ENCODE data around the gene RANBP17.

The RANBP17 gene

GRCh38 chr5:171283753-171284152, 421.9 kb downstream of the RANBP17 start:
- no peak overlapping the region for H3K27ac ChIP-seq (replicated peaks)
- TF ChIP-seq SPI1 (IDR thresholded peaks at IDR 0.05; ENCODE audit: borderline replicate concordance, low read depth) (no peak), POLR2AphosphoS5 (IDR thresholded peaks at IDR 0.05; ENCODE audit: low read depth) (no peak), GABPA (IDR thresholded peaks at IDR 0.05; ENCODE audit: low read depth) (no peak), REST (IDR thresholded peaks at IDR 0.05; ENCODE audit: insufficient replicate concordance, low read depth) (no peak)
- TF ChIP-seq, protein P1, sequence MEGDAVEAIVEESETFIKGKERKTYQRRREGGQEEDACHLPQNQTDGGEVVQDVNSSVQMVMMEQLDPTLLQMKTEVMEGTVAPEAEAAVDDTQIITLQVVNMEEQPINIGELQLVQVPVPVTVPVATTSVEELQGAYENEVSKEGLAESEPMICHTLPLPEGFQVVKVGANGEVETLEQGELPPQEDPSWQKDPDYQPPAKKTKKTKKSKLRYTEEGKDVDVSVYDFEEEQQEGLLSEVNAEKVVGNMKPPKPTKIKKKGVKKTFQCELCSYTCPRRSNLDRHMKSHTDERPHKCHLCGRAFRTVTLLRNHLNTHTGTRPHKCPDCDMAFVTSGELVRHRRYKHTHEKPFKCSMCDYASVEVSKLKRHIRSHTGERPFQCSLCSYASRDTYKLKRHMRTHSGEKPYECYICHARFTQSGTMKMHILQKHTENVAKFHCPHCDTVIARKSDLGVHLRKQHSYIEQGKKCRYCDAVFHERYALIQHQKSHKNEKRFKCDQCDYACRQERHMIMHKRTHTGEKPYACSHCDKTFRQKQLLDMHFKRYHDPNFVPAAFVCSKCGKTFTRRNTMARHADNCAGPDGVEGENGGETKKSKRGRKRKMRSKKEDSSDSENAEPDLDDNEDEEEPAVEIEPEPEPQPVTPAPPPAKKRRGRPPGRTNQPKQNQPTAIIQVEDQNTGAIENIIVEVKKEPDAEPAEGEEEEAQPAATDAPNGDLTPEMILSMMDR (IDR thresholded peaks at IDR 0.05; ENCODE audit: insufficient read depth, low read length), result no peak
- H3K4me3 ChIP-seq (replicated peaks; ENCODE audit: insufficient read depth, low read length), result no peak overlapping the region
- H3K27me3 ChIP-seq (ENCODE audit: insufficient read depth, poor library complexity, severe bottlenecking), result peaks cover 5% of the 10 kb centered on the region
- DNase-seq (ENCODE audit: low read depth in 1 of 2, low spot score in 1 of 2), result no peak

GRCh38 chr5:171285465-171285864, 423.6 kb downstream of the RANBP17 start:
- no peak for DNase-seq (ENCODE audit: low read depth in 1 of 2, low spot score in 1 of 2)
- TF ChIP-seq, protein P1 (IDR thresholded peaks at IDR 0.05; ENCODE audit: insufficient read depth, low read length), result no peak
- TF ChIP-seq SPI1 (IDR thresholded peaks at IDR 0.05; ENCODE audit: borderline replicate concordance, low read depth) (no peak), REST (IDR thresholded peaks at IDR 0.05; ENCODE audit: insufficient replicate concordance, low read depth) (no peak), POLR2AphosphoS5 (IDR thresholded peaks at IDR 0.05; ENCODE audit: low read depth) (no peak), GABPA (IDR thresholded peaks at IDR 0.05; ENCODE audit: low read depth) (no peak)

GRCh38 chr5:171288066-171288465, 426.2 kb downstream of the RANBP17 start:
- TF ChIP-seq, protein P1 (IDR thresholded peaks at IDR 0.05; ENCODE audit: insufficient read depth, low read length), result no peak
- TF ChIP-seq SPI1 (IDR thresholded peaks at IDR 0.05; ENCODE audit: borderline replicate concordance, low read depth) (no peak), REST (IDR thresholded peaks at IDR 0.05; ENCODE audit: insufficient replicate concordance, low read depth) (no peak), POLR2AphosphoS5 (IDR thresholded peaks at IDR 0.05; ENCODE audit: low read depth) (no peak), GABPA (IDR thresholded peaks at IDR 0.05; ENCODE audit: low read depth) (no peak)
- peaks cover 5% of the 10 kb centered on the region for H3K27me3 ChIP-seq (ENCODE audit: insufficient read depth, poor library complexity, severe bottlenecking)
- no peak overlapping the region for H3K27ac ChIP-seq (replicated peaks)
- no peak for DNase-seq (ENCODE audit: low read depth in 1 of 2, low spot score in 1 of 2)
- H3K4me3 ChIP-seq (replicated peaks; ENCODE audit: insufficient read depth, low read length), result no peak overlapping the region

More at GRCh38 chr5:171285465-171285864, 423.6 kb downstream of the RANBP17 start:
- Histone ChIP-seq H3K27me3 (ENCODE audit: insufficient read depth, poor library complexity, severe bottlenecking) (peaks cover 5% of the 10 kb centered on the region), H3K27ac (replicated peaks) (no peak overlapping the region), H3K4me3 (replicated peaks; ENCODE audit: insufficient read depth, low read length) (no peak overlapping the region)

All from HL-60 (cell line).